ENCODE results near the gene PHAF1.

GRCh38 chr16:67089101-67089500, 20.6 kb upstream of the PHAF1 start:
- TF ChIP-seq EGR1 (IDR thresholded peaks at IDR 0.05; ENCODE audit: low read depth in 2 of 2), result no peak
- TF ChIP-seq, protein P1, sequence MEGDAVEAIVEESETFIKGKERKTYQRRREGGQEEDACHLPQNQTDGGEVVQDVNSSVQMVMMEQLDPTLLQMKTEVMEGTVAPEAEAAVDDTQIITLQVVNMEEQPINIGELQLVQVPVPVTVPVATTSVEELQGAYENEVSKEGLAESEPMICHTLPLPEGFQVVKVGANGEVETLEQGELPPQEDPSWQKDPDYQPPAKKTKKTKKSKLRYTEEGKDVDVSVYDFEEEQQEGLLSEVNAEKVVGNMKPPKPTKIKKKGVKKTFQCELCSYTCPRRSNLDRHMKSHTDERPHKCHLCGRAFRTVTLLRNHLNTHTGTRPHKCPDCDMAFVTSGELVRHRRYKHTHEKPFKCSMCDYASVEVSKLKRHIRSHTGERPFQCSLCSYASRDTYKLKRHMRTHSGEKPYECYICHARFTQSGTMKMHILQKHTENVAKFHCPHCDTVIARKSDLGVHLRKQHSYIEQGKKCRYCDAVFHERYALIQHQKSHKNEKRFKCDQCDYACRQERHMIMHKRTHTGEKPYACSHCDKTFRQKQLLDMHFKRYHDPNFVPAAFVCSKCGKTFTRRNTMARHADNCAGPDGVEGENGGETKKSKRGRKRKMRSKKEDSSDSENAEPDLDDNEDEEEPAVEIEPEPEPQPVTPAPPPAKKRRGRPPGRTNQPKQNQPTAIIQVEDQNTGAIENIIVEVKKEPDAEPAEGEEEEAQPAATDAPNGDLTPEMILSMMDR (IDR thresholded peaks at IDR 0.05; ENCODE audit: low read depth, low read length, missing input control), result no peak
- TF ChIP-seq RXRA (IDR thresholded peaks at IDR 0.05), result no peak
- no peak for TF ChIP-seq YY1 (IDR thresholded peaks at IDR 0.05)
- no peak for TF ChIP-seq JUND (IDR thresholded peaks at IDR 0.05)
- no peak for TF ChIP-seq RAD21 (IDR thresholded peaks at IDR 0.05)
- TF ChIP-seq, protein P2, sequence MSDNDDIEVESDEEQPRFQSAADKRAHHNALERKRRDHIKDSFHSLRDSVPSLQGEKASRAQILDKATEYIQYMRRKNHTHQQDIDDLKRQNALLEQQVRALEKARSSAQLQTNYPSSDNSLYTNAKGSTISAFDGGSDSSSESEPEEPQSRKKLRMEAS (IDR thresholded peaks at IDR 0.05), result no peak
- TF ChIP-seq FOXA2 (IDR thresholded peaks at IDR 0.05), result no peak
